H9 (cell line): Measurements from ENCODE around the gene FOXN1. TPM values are rescaled to one million over a fixed set of nuclear protein-coding genes. Genes with fewer than 3 reads are reported as not detected.

Experiments used
- DNase-seq: peaks from one replicate; pipeline ENCODE4 v3.0.0-alpha.2; 2017
- H2AFZ ChIP-seq: one replicate; pipeline ENCODE4 v1.6.1; 2013; ENCODE audit warnings: mild to moderate bottlenecking, low read length, control low read depth, moderate library complexity
- H2AK5ac ChIP-seq: 2 replicates; pipeline ENCODE4 v1.6.1; 2013; ENCODE audit warnings: low read length, control low read depth, mixed read lengths; ENCODE audit not compliant: insufficient read length
- H2BK120ac ChIP-seq: one replicate; pipeline ENCODE4 v1.6.1; 2013; ENCODE audit warnings: low read depth, mild to moderate bottlenecking, low read length, control low read depth, inconsistent platforms; ENCODE audit not compliant: poor library complexity, severe bottlenecking
- H2BK12ac ChIP-seq: 2 replicates; pipeline ENCODE4 v1.6.1; 2013; ENCODE audit warnings: low read length, control low read depth, mixed read lengths, low read depth; ENCODE audit not compliant: insufficient read length
- H2BK15ac ChIP-seq: 2 replicates; pipeline ENCODE4 v1.6.1; 2013; ENCODE audit warnings: low read depth, low read length, control low read depth
- H2BK20ac ChIP-seq: one replicate; pipeline ENCODE4 v1.6.1; 2013; ENCODE audit warnings: low read depth, mild to moderate bottlenecking, low read length, control low read depth, inconsistent platforms; ENCODE audit not compliant: poor library complexity, severe bottlenecking
- H2BK5ac ChIP-seq: 2 replicates; pipeline ENCODE4 v1.6.1; 2013; ENCODE audit warnings: low read length, control low read depth, mixed read lengths; ENCODE audit not compliant: insufficient read length
- H3K14ac ChIP-seq: 2 replicates; pipeline ENCODE4 v1.6.1; 2013; ENCODE audit warnings: low read length, control low read depth; ENCODE audit not compliant: insufficient read depth
- H3K18ac ChIP-seq: 2 replicates; pipeline ENCODE4 v1.6.1; 2013; ENCODE audit warnings: low read depth, mild to moderate bottlenecking, mixed read lengths, low read length, control low read depth; ENCODE audit not compliant: insufficient read length
- H3K23ac ChIP-seq: 2 replicates; pipeline ENCODE4 v1.6.1; 2013; ENCODE audit warnings: low read length, control low read depth, mixed read lengths, low read depth; ENCODE audit not compliant: insufficient read length
- H3K23me2 ChIP-seq: 2 replicates; pipeline ENCODE4 v1.6.1; 2013; ENCODE audit warnings: low read depth, mild to moderate bottlenecking, mixed read lengths, low read length, control low read depth; ENCODE audit not compliant: insufficient read length, poor library complexity, severe bottlenecking
- H3K27ac ChIP-seq: 2 replicates; pipeline ENCODE4 v1.5.1; 2013; ENCODE audit warnings: low read length, control low read depth, mixed read lengths, low read depth; ENCODE audit not compliant: insufficient read length
- H3K27me3 ChIP-seq: 2 replicates; pipeline ENCODE4 v1.6.1; 2013; ENCODE audit warnings: low read length, control low read depth, inconsistent platforms; ENCODE audit not compliant: insufficient read depth
- H3K4ac ChIP-seq: 2 replicates; pipeline ENCODE4 v1.6.1; 2013; ENCODE audit warnings: low read depth, mild to moderate bottlenecking, control low read depth, inconsistent platforms, low read length, moderate library complexity
- H3K4me1 ChIP-seq: 2 replicates; pipeline ENCODE4 v1.6.1; 2013; ENCODE audit warnings: low read length, control low read depth, inconsistent platforms; ENCODE audit not compliant: insufficient read depth
- H3K4me2 ChIP-seq: 2 replicates; pipeline ENCODE4 v1.6.1; 2013; ENCODE audit warnings: low read length, control low read depth, mixed read lengths; ENCODE audit not compliant: insufficient read length, insufficient read depth
- H3K56ac ChIP-seq: 2 replicates; pipeline ENCODE4 v1.6.1; 2013; ENCODE audit warnings: low read depth, mild to moderate bottlenecking, mixed read lengths, low read length, control low read depth; ENCODE audit not compliant: insufficient read length
- H3K79me1 ChIP-seq: 2 replicates; pipeline ENCODE4 v1.6.1; 2013; ENCODE audit warnings: low read depth, mild to moderate bottlenecking, moderate library complexity, low read length, control low read depth, inconsistent platforms; ENCODE audit not compliant: insufficient read depth, poor library complexity, severe bottlenecking
- H3K79me2 ChIP-seq: 2 replicates; pipeline ENCODE4 v1.6.1; 2013; ENCODE audit warnings: low read length, control low read depth, inconsistent platforms; ENCODE audit not compliant: insufficient read depth
- H3K9ac ChIP-seq: 2 replicates; pipeline ENCODE4 v1.6.1; 2013; ENCODE audit warnings: low read length, control low read depth, mixed read lengths; ENCODE audit not compliant: insufficient read length; ENCODE audit errors: extremely low read depth
- H3K9me3 ChIP-seq: one replicate; pipeline ENCODE4 v1.6.1; 2013; ENCODE audit warnings: low read depth, low read length, inconsistent platforms; ENCODE audit not compliant: control insufficient read depth
- H3T11ph ChIP-seq: one replicate; pipeline ENCODE4 v1.6.1; 2013; ENCODE audit warnings: mild to moderate bottlenecking, low read length, control low read depth, inconsistent platforms
- H4K20me1 ChIP-seq: one replicate; pipeline ENCODE4 v1.6.1; 2013; ENCODE audit not compliant: control insufficient read depth, insufficient read length, insufficient read depth
- H4K5ac ChIP-seq: 2 replicates; pipeline ENCODE4 v1.6.1; 2013; ENCODE audit warnings: low read depth, mild to moderate bottlenecking, mixed read lengths, low read length, control low read depth; ENCODE audit not compliant: insufficient read length
- H4K8ac ChIP-seq: replicated peaks from 2 replicates; pipeline ENCODE4 v1.6.1; 2013; ENCODE audit warnings: low read length, control low read depth, mixed read lengths, low read depth; ENCODE audit not compliant: insufficient read length
- H4K91ac ChIP-seq: 2 replicates; pipeline ENCODE4 v1.6.1; 2013; ENCODE audit warnings: low read depth, mild to moderate bottlenecking, moderate library complexity, mixed read lengths, low read length, control low read depth; ENCODE audit not compliant: insufficient read length
- H3K27ac Mint-ChIP-seq, 3 experiments: 2 replicates in 2 of 3; 3 replicates in 1 of 3; pipeline ENCODE4 v1.8.0; 2020 to 2021; ENCODE audit warnings: mixed read lengths in 3 of 3, mild to moderate bottlenecking in 1 of 3, moderate library complexity in 1 of 3
- H3K27me3 Mint-ChIP-seq: 2 replicates; pipeline ENCODE4 v1.8.0; 2021; ENCODE audit warnings: low read depth, mild to moderate bottlenecking, moderate library complexity, mixed read lengths
- H3K36me3 Mint-ChIP-seq, 3 experiments: 2 replicates in 2 of 3; 3 replicates in 1 of 3; pipeline ENCODE4 v1.8.0; 2020 to 2021; ENCODE audit warnings: low read depth in 3 of 3, mixed read lengths in 3 of 3; ENCODE audit not compliant: insufficient read depth in 1 of 3
- H3K4me1 Mint-ChIP-seq, 2 experiments: 2 replicates each; pipeline ENCODE4 v1.8.0; 2020; ENCODE audit warnings: mixed read lengths in 2 of 2
- H3K4me3 Mint-ChIP-seq, 2 experiments: 2 replicates in 1 of 2; 3 replicates in 1 of 2; pipeline ENCODE4 v1.8.0; 2020 to 2021; ENCODE audit warnings: mild to moderate bottlenecking in 2 of 2, mixed read lengths in 2 of 2, moderate library complexity in 1 of 2
- H3K9me3 Mint-ChIP-seq, 2 experiments: 2 replicates in 1 of 2; 3 replicates in 1 of 2; pipeline ENCODE4 v1.8.0; 2020; ENCODE audit warnings: mild to moderate bottlenecking in 2 of 2, mixed read lengths in 2 of 2, moderate library complexity in 1 of 2
- CTCF ChIP-seq: fragments of 200-600 bp; sonication (generic); conservative IDR thresholded peaks from 3 replicates; pipeline ENCODE4 v1.8.0; 2021; ENCODE audit warnings: antibody characterized with exemption, mild to moderate bottlenecking
- WGBS: extraction: QIAGEN DNeasy Blood & Tissue Kit; methylation state at CpG from one replicate; pipeline ENCODE4 v1.1.7; 2013; ENCODE audit warnings: missing lambda C conversion rate, low lambda C conversion rate, mixed read lengths; ENCODE audit not compliant: insufficient read length; ENCODE audit errors: extremely low coverage; 5-methylcytosine and 5-hydroxymethylcytosine counted together
- total RNA-seq: library from RNA; stranded (reverse); gene quantifications from 2 replicates; pipeline ENCODE4 v1.2.1, GENCODE V29; 2021

The FOXN1 gene
- total RNA-seq, 1 experiment from 2014 or later: not detected

GRCh38 chr17:28469376-28469775 is 36.8 kb upstream of the FOXN1 start:
- Mint-ChIP-seq H3K4me3 (no peak overlapping the region), H3K27me3 (peaks cover 29% of the 10 kb centered on the region), H3K36me3 (no peaks in the 10 kb centered on the region), H3K9me3 (no peaks in the 10 kb centered on the region), H3K27ac (peak overlapping the region in 1 of 3 experiments; percentile 13; a peak in 1 of 7 replicates), H3K4me1 (peaks cover 7 to 24% of the 10 kb centered on the region in 2 experiments)
- no peak overlapping the region for H3K23ac ChIP-seq
- no peak overlapping the region for H3K56ac ChIP-seq
- H3K79me1 ChIP-seq: no peaks in the 10 kb centered on the region
- no peak overlapping the region for H4K91ac ChIP-seq
- no peaks in the 10 kb centered on the region for H4K20me1 ChIP-seq
- no peak overlapping the region for H4K5ac ChIP-seq
- no peaks in the 10 kb centered on the region; the same call in 1 of the 2 replicates for H3K4me1 ChIP-seq
- no peaks in the 10 kb centered on the region for H3K23me2 ChIP-seq
- no peak for TF ChIP-seq CTCF
- no peak overlapping the region for H2BK5ac ChIP-seq
- no peak overlapping the region for H3K9ac ChIP-seq
- no peak overlapping the region for H3K27ac ChIP-seq
- H2BK15ac ChIP-seq: no peak overlapping the region
- no peaks in the 10 kb centered on the region; the same call in 1 of the 2 replicates for H3K27me3 ChIP-seq
- H3K4ac ChIP-seq: no peak overlapping the region
- H2BK120ac ChIP-seq: no peak overlapping the region
- H2BK12ac ChIP-seq: no peak overlapping the region
- no peak overlapping the region for H2BK20ac ChIP-seq
- H2AFZ ChIP-seq: no peak overlapping the region
- H3K18ac ChIP-seq: no peak overlapping the region
- H3K79me2 ChIP-seq: no peaks in the 10 kb centered on the region
- no CpG with 5 or more reads among the region's 8 CpGs for WGBS
- H2AK5ac ChIP-seq: no peak overlapping the region
- H3K4me2 ChIP-seq: no peak overlapping the region
- DNase-seq: no peak
- no peak overlapping the region for H3K14ac ChIP-seq
- no peak overlapping the region for H4K8ac ChIP-seq
- H3T11ph ChIP-seq: no peak overlapping the region
- no peaks in the 10 kb centered on the region for H3K9me3 ChIP-seq
